ENCODE measurements around the gene MTX1.
"Not testable (repeated sequence)": the region's sequence is repeated elsewhere in the genome, so short reads cannot be mapped to it uniquely, and the experiment has no call there.

Gene MTX1

DNA sequence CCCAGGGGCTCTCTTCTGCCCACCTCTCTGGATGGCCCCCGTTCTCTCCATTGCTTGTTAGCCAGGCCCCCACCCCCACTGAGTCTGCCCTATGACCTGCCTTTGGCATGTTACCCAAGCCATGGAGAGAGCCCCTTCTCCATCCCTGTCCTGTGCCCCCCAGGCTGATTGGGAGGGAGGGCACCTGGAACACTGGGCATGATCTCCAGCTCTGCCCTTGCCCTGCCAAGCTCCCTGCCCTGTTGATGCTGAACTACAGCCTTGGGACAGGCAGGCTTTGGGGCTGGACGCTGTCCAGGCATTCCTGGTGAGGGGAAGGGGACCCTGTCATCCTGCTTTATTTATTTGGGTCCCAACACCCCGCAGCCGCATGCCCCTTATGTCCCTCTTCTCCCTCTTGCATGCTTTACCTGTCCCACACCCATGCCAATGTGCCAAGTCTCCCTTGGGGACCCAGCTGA is 24.1 kb upstream of the MTX1 start:
- H3K4me1 ChIP-seq (ENCODE audit: control insufficient read depth, insufficient read depth, low read length) = peaks cover 18% of the 10 kb centered on the region
- no peak overlapping the region for H3K9ac ChIP-seq (ENCODE audit: low read length)
- peaks cover 25% of the 10 kb centered on the region for H3K36me3 ChIP-seq (ENCODE audit: control insufficient read depth, insufficient read depth, low read length)
- no peak overlapping the region for H3K27ac ChIP-seq (ENCODE audit: low read depth, low read length)
- no peaks in the 10 kb centered on the region for H3K27me3 ChIP-seq (ENCODE audit: control insufficient read depth, insufficient read depth, low read length)
- no peaks in the 10 kb centered on the region for H3K9me3 ChIP-seq (ENCODE audit: control insufficient read depth, insufficient read depth, low read depth, low read length)
- H3K4me3 ChIP-seq (ENCODE audit: low read depth, low read length) = no peak overlapping the region

DNA sequence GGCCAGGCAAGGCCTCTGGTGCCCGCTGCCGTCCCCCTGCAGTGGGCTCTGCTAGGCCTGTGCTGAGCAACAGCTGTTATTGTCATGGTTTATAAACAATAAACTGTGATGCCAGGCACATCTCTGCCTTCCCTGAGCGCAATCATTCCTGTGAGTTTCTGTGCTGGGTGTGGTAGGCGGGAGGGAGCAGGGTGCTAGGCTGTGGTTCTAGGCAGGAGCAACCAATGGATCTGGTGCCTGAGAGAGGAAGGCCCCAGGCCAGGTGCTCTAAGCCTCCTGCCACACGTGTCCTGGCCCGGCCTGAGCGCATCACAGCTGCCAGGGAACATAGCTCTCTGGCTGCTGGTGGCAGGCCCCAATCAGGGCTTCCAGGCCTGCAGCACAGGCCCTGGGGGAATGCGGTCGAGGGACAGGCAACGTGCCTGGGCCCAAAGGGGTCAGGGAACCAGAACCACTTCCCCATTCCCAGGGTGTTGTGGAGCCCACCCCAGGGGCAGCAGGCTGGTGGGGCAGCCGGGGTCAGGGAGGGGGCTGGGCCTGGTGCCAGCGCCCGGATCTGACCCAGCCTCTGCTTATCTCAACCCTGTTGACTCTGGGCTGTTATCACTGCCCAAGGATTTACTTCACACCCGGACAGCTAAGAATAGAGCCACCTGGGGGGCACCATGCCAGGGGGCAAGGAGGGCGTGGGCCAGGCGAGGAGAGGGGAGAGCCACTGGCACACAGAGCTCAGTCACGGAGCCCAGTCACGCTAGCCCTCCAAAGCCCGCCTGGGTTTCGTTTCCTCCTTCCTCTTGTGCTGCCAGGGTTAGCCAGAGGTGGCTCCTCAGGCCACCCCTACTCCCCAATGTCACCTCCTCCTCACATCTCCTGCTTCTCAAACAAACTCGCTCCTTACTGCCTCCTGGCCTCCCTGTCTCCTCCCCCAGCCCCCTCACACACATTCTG is 23.4 kb upstream of the MTX1 start:
- no peak overlapping the region for H3K9ac ChIP-seq (ENCODE audit: low read length)
- peaks cover 18% of the 10 kb centered on the region for H3K36me3 ChIP-seq (ENCODE audit: control insufficient read depth, insufficient read depth, low read length)
- H3K4me3 ChIP-seq (ENCODE audit: low read depth, low read length) = no peak overlapping the region
- no peaks in the 10 kb centered on the region for H3K9me3 ChIP-seq (ENCODE audit: control insufficient read depth, insufficient read depth, low read depth, low read length)
- H3K27ac ChIP-seq (ENCODE audit: low read depth, low read length) = no peak overlapping the region
- no peaks in the 10 kb centered on the region for H3K27me3 ChIP-seq (ENCODE audit: control insufficient read depth, insufficient read depth, low read length)
- H3K4me1 ChIP-seq (ENCODE audit: control insufficient read depth, insufficient read depth, low read length) = peaks cover 18% of the 10 kb centered on the region

DNA sequence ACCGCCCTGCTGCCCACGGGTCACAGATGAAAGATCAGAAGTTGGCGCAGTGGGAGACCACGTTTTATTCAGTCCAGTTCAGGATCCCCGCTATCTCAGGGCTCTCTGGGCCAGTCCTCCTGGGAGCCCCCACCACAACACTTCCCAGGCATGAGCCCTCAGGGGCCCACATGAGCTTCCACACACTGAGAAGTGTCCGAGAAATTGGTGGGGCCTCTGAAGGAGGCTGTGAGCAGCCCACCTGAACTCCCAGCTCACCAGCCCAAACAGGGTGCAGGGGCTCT is 22.8 kb upstream of the MTX1 start:
- peaks cover 18% of the 10 kb centered on the region for H3K4me1 ChIP-seq (ENCODE audit: control insufficient read depth, insufficient read depth, low read length)

DNA sequence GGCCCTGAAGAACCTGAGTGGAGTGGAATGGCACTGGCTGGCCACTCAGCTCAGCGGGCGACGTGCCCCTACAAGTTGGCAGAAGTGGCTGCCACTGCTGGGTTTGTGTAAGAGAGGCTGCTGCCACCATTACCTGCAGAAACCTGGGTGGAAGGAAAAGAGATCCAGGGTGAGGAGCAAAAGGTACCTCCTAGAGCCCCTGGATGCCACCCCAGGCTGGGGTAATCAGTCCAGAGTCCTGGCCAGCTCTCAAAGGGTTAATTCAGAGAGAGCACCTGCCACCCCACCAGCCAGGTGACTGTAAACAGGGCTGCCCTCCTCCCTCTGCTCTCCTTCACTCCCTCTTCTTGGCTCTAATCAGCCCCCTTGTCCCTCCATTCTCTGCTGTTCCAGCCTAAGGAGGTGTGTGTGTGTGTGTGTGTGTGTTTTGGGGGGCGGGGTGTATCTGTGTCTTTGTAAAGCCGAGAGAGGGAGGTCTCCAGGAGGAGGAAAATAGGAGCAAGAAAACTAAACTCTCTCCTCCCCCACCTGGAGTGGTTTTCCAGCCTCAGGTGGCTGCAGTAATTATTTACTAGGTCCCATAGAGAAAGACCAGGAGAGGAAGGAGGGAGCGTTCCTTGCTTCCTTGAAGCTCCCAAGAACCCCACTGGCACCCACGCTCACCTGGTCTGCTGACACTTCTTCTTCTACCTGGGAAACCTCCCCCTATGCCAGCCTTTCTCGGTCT is 22.3 kb upstream of the MTX1 start:
- Histone ChIP-seq H3K4me1 (ENCODE audit: control insufficient read depth, insufficient read depth, low read length) (peaks cover 18% of the 10 kb centered on the region), H3K4me3 (ENCODE audit: low read depth, low read length) (no peak overlapping the region), H3K27ac (ENCODE audit: low read depth, low read length) (no peak overlapping the region), H3K27me3 (ENCODE audit: control insufficient read depth, insufficient read depth, low read length) (no peaks in the 10 kb centered on the region), H3K9me3 (ENCODE audit: control insufficient read depth, insufficient read depth, low read depth, low read length) (no peaks in the 10 kb centered on the region), H3K9ac (ENCODE audit: low read length) (no peak overlapping the region), H3K36me3 (ENCODE audit: control insufficient read depth, insufficient read depth, low read length) (peaks cover 15% of the 10 kb centered on the region)

More for the DNA sequence above, 22.8 kb upstream of the MTX1 start:
- no peak overlapping the region for H3K9ac ChIP-seq (ENCODE audit: low read length)
- no peaks in the 10 kb centered on the region for H3K27me3 ChIP-seq (ENCODE audit: control insufficient read depth, insufficient read depth, low read length)
- no peak overlapping the region for H3K4me3 ChIP-seq (ENCODE audit: low read depth, low read length)
- H3K9me3 ChIP-seq (ENCODE audit: control insufficient read depth, insufficient read depth, low read depth, low read length) = no peaks in the 10 kb centered on the region
- peaks cover 15% of the 10 kb centered on the region for H3K36me3 ChIP-seq (ENCODE audit: control insufficient read depth, insufficient read depth, low read length)
- no peak overlapping the region for H3K27ac ChIP-seq (ENCODE audit: low read depth, low read length)

- H3K4me3 ChIP-seq (ENCODE audit: low read depth, low read length) = no peak overlapping the region
- H3K27me3 ChIP-seq (ENCODE audit: control insufficient read depth, insufficient read depth, low read length) = no peaks in the 10 kb centered on the region
- H3K9me3 ChIP-seq (ENCODE audit: control insufficient read depth, insufficient read depth, low read depth, low read length) = no peaks in the 10 kb centered on the region
- H3K9ac ChIP-seq (ENCODE audit: low read length) = no peak overlapping the region
- H3K27ac ChIP-seq (ENCODE audit: low read depth, low read length) = no peak overlapping the region
- H3K36me3 ChIP-seq (ENCODE audit: control insufficient read depth, insufficient read depth, low read length) = peaks cover 8% of the 10 kb centered on the region
- H3K4me1 ChIP-seq (ENCODE audit: control insufficient read depth, insufficient read depth, low read length) = peaks cover 18% of the 10 kb centered on the region
These were observed 21.6 kb upstream of the MTX1 start for GRCh38 chr1:155186794-155187455.

DNA sequence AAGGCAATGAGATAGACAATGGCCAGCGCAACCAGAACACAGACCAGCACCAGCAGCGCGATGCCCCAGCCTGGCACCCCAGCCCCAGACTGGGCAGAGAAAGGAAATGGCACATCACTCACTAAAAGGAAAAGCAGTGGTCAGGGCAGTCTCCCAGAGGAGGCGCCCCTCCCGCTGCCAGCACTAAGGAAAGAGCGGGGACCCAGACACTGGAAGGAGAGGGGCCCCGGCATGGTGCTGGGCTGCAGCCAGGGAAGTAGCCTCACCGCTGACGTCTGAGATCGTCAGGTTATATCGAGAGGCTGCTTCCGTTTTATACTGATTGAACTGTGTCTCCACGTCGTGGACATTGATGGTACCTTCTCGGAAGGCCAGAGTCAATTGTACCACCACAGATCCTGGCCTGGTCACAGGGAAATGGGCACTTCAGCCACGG is 21.0 kb upstream of the MTX1 start:
- H3K9me3 ChIP-seq (ENCODE audit: control insufficient read depth, insufficient read depth, low read depth, low read length) = no peaks in the 10 kb centered on the region
- H3K27ac ChIP-seq (ENCODE audit: low read depth, low read length) = no peak overlapping the region
- H3K27me3 ChIP-seq (ENCODE audit: control insufficient read depth, insufficient read depth, low read length) = no peaks in the 10 kb centered on the region
- H3K4me1 ChIP-seq (ENCODE audit: control insufficient read depth, insufficient read depth, low read length) = peaks cover 20% of the 10 kb centered on the region
- H3K36me3 ChIP-seq (ENCODE audit: control insufficient read depth, insufficient read depth, low read length) = peaks cover 3% of the 10 kb centered on the region
- H3K9ac ChIP-seq (ENCODE audit: low read length) = no peak overlapping the region
- H3K4me3 ChIP-seq (ENCODE audit: low read depth, low read length) = no peak overlapping the region

- Histone ChIP-seq H3K27ac (ENCODE audit: low read depth, low read length) (no peak overlapping the region), H3K4me3 (ENCODE audit: low read depth, low read length) (no peak overlapping the region), H3K4me1 (ENCODE audit: control insufficient read depth, insufficient read depth, low read length) (peaks cover 22% of the 10 kb centered on the region), H3K27me3 (ENCODE audit: control insufficient read depth, insufficient read depth, low read length) (no peaks in the 10 kb centered on the region), H3K9ac (ENCODE audit: low read length) (no peak overlapping the region), H3K9me3 (ENCODE audit: control insufficient read depth, insufficient read depth, low read depth, low read length) (no peaks in the 10 kb centered on the region), H3K36me3 (ENCODE audit: control insufficient read depth, insufficient read depth, low read length) (peaks cover 3% of the 10 kb centered on the region)
These were observed 20.2 kb upstream of the MTX1 start for GRCh38 chr1:155188268-155188667.

GRCh38 chr1:155189926-155190325 is 18.6 kb upstream of the MTX1 start:
- H3K27ac ChIP-seq (ENCODE audit: low read depth, low read length); H3K36me3 ChIP-seq (ENCODE audit: control insufficient read depth, insufficient read depth, low read length); H3K27me3 ChIP-seq (ENCODE audit: control insufficient read depth, insufficient read depth, low read length); H3K4me3 ChIP-seq (ENCODE audit: low read depth, low read length); H3K9ac ChIP-seq (ENCODE audit: low read length); H3K9me3 ChIP-seq (ENCODE audit: control insufficient read depth, insufficient read depth, low read depth, low read length): not testable (repeated sequence)
- peaks cover 22% of the 10 kb centered on the region for H3K4me1 ChIP-seq (ENCODE audit: control insufficient read depth, insufficient read depth, low read length)

DNA sequence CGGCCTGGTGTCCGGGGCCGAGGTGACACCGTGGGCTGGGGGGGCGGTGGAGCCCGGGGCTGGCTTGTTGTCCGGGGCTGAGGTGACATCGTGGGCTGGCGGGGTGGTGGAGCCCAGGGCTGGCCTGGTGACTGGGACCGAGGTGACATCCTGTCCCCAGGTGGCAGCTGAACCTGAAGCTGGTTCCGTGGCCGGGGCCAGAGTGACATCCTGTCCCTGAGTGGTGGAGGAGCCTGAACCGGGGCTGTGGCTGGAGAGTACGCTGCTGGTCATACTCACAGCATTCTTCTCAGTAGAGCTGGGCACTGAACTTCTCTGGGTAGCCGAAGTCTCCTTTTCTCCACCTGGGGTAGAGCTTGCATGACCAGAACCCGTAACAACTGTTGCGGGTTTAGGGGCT is 16.6 kb upstream of the MTX1 start:
- Histone ChIP-seq H3K9ac (ENCODE audit: low read length) (no peak overlapping the region), H3K4me1 (ENCODE audit: control insufficient read depth, insufficient read depth, low read length) (peaks cover 11% of the 10 kb centered on the region), H3K36me3 (ENCODE audit: control insufficient read depth, insufficient read depth, low read length) (peaks cover 6% of the 10 kb centered on the region), H3K4me3 (ENCODE audit: low read depth, low read length) (no peak overlapping the region), H3K9me3 (ENCODE audit: control insufficient read depth, insufficient read depth, low read depth, low read length) (no peaks in the 10 kb centered on the region), H3K27ac (ENCODE audit: low read depth, low read length) (no peak overlapping the region), H3K27me3 (ENCODE audit: control insufficient read depth, insufficient read depth, low read length) (no peaks in the 10 kb centered on the region)

- Histone ChIP-seq H3K9ac (ENCODE audit: low read length) (peak overlapping the region; percentile 87), H3K27me3 (ENCODE audit: control insufficient read depth, insufficient read depth, low read length) (no peaks in the 10 kb centered on the region), H3K27ac (ENCODE audit: low read depth, low read length) (peak overlapping the region; percentile 54; the same call in 1 of the 2 replicates)
These were observed 15.9 kb upstream of the MTX1 start for GRCh38 chr1:155192346-155193274.

More at GRCh38 chr1:155192346-155193274, 15.9 kb upstream of the MTX1 start:
- peaks cover 15% of the 10 kb centered on the region for H3K4me1 ChIP-seq (ENCODE audit: control insufficient read depth, insufficient read depth, low read length)
- peak overlapping the region; percentile 76 for H3K4me3 ChIP-seq (ENCODE audit: low read depth, low read length)
- H3K36me3 ChIP-seq (ENCODE audit: control insufficient read depth, insufficient read depth, low read length) = peaks cover 13% of the 10 kb centered on the region
- H3K9me3 ChIP-seq (ENCODE audit: control insufficient read depth, insufficient read depth, low read depth, low read length) = no peaks in the 10 kb centered on the region

All from HUES6 (cell line).